Urinary bladder (tissue), 4 donors: ENCODE data around the gene PCSK6. TPM values are rescaled to one million over a fixed set of nuclear protein-coding genes. Genes with fewer than 3 reads are reported as not detected.

Source experiments
- DNase-seq: peaks from one replicate; pipeline ENCODE4 v3.0.0-alpha.2; 2015; ENCODE audit errors: extremely low spot score
- H3K27ac ChIP-seq: one replicate; pipeline ENCODE4 v1.5.1; 2013; ENCODE audit warnings: low read depth, mild to moderate bottlenecking, moderate library complexity
- H3K36me3 ChIP-seq: one replicate; pipeline ENCODE4 v1.6.1; 2013; ENCODE audit warnings: mild to moderate bottlenecking, moderate library complexity; ENCODE audit not compliant: insufficient read depth
- H3K4me1 ChIP-seq: one replicate; pipeline ENCODE4 v1.6.1; 2013; ENCODE audit warnings: mild to moderate bottlenecking, moderate library complexity; ENCODE audit not compliant: insufficient read depth
- H3K4me3 ChIP-seq: one replicate; pipeline ENCODE4 v1.5.1; 2013; ENCODE audit warnings: low read depth, low read length
- WGBS: extraction: QIAGEN DNeasy Blood & Tissue Kit; methylation state at CpG from one replicate; pipeline ENCODE4 v1.1.7; 2013; 5-methylcytosine and 5-hydroxymethylcytosine counted together
- polyA plus RNA-seq: library from polyadenylated mRNA; stranded (reverse); fragments of 200-250 nt; gene quantifications from one replicate; pipeline ENCODE4 v1.2.3, GENCODE V29; 2013
- total RNA-seq: library from RNA; depleted of rRNA; stranded (reverse); fragments of >200 nt; gene quantifications from one replicate; pipeline ENCODE4 v1.2.3, GENCODE V29; 2014
- donor health status: healthy with polysubstance abuse.
- donor health status: healthy.

Gene PCSK6
- 14.1 TPM for total RNA-seq
- 2.5 TPM for polyA plus RNA-seq

- peak within 1 kb of the TSS; percentile 50 for H3K4me3 ChIP-seq
- no peaks in the 10 kb centered on the region for H3K36me3 ChIP-seq
- no peak within 1 kb of the TSS for H3K27ac ChIP-seq
- WGBS, result 22% methylated on average over 109 of the region's 111 CpGs
- DNase-seq, result no peak
- peaks cover 1% of the 10 kb centered on the region for H3K4me1 ChIP-seq
Measured at GRCh38 chr15:101489599-101490407, at the start of gene PCSK6. PCSK6 (minus strand) TSS chr15:101489707; CDS start chr15:101489670, 37 bp downstream.

GRCh38 chr15:101538996-101539395 is 49.5 kb upstream of the PCSK6 start:
- H3K36me3 ChIP-seq, result no peaks in the 10 kb centered on the region
- no peak for DNase-seq
- no peak overlapping the region for H3K27ac ChIP-seq
- 87% methylated on average over 5 of the region's 5 CpGs for WGBS
- H3K4me1 ChIP-seq, result no peaks in the 10 kb centered on the region
- no peak overlapping the region for H3K4me3 ChIP-seq

- WGBS, result 87% methylated on average over 3 of the region's 3 CpGs
- Histone ChIP-seq H3K27ac (no peak overlapping the region), H3K4me1 (no peaks in the 10 kb centered on the region), H3K4me3 (no peak overlapping the region), H3K36me3 (no peaks in the 10 kb centered on the region)
- DNase-seq, result no peak
Measured at GRCh38 chr15:101538177-101538576, 48.7 kb upstream of the PCSK6 start.

GRCh38 chr15:101537483-101538080 is 48.1 kb upstream of the PCSK6 start:
- no peaks in the 10 kb centered on the region for H3K36me3 ChIP-seq
- no peak overlapping the region for H3K27ac ChIP-seq
- no peaks in the 10 kb centered on the region for H3K4me1 ChIP-seq
- H3K4me3 ChIP-seq, result no peak overlapping the region
- WGBS, result 6% methylated on average over 2 of the region's 2 CpGs
- no peak for DNase-seq

- no peak for DNase-seq
- no peak overlapping the region for H3K4me3 ChIP-seq
- 86% methylated on average over 20 of the region's 20 CpGs for WGBS
- no peaks in the 10 kb centered on the region for H3K4me1 ChIP-seq
- H3K27ac ChIP-seq, result no peak overlapping the region
- H3K36me3 ChIP-seq, result no peaks in the 10 kb centered on the region
Measured at GRCh38 chr15:101536875-101537405, 47.4 kb upstream of the PCSK6 start.

- Histone ChIP-seq H3K4me3 (no peak overlapping the region), H3K27ac (no peak overlapping the region), H3K4me1 (no peaks in the 10 kb centered on the region), H3K36me3 (no peaks in the 10 kb centered on the region)
- 90% methylated on average over 24 of the region's 24 CpGs for WGBS
- DNase-seq, result no peak
Measured at GRCh38 chr15:101536166-101536874, 46.8 kb upstream of the PCSK6 start.

GRCh38 chr15:101535170-101535902 is 45.8 kb upstream of the PCSK6 start:
- Histone ChIP-seq H3K4me1 (no peaks in the 10 kb centered on the region), H3K4me3 (no peak overlapping the region), H3K27ac (no peak overlapping the region), H3K36me3 (no peaks in the 10 kb centered on the region)
- WGBS, result 92% methylated on average over 29 of the region's 29 CpGs
- no peak for DNase-seq

GRCh38 chr15:101534376-101534970 is 45.0 kb upstream of the PCSK6 start:
- Histone ChIP-seq H3K4me1 (no peaks in the 10 kb centered on the region), H3K27ac (no peak overlapping the region), H3K36me3 (no peaks in the 10 kb centered on the region), H3K4me3 (no peak overlapping the region)
- 78% methylated on average over 21 of the region's 21 CpGs for WGBS
- no peak for DNase-seq

- no peak for DNase-seq
Measured at GRCh38 chr15:101533371-101534140, 44.0 kb upstream of the PCSK6 start.

GRCh38 chr15:101532865-101533264 is 43.4 kb upstream of the PCSK6 start:
- no peak for DNase-seq
- no peaks in the 10 kb centered on the region for H3K4me1 ChIP-seq
- no peaks in the 10 kb centered on the region for H3K36me3 ChIP-seq
- no peak overlapping the region for H3K4me3 ChIP-seq
- 91% methylated on average over 6 of the region's 6 CpGs for WGBS
- no peak overlapping the region for H3K27ac ChIP-seq

More at GRCh38 chr15:101533371-101534140, 44.0 kb upstream of the PCSK6 start:
- no peaks in the 10 kb centered on the region for H3K36me3 ChIP-seq
- WGBS, result 86% methylated on average over 13 of the region's 13 CpGs
- H3K27ac ChIP-seq, result no peak overlapping the region
- no peak overlapping the region for H3K4me3 ChIP-seq
- H3K4me1 ChIP-seq, result no peaks in the 10 kb centered on the region

GRCh38 chr15:101531170-101531569 is 41.7 kb upstream of the PCSK6 start:
- Histone ChIP-seq H3K4me3 (no peak overlapping the region), H3K27ac (no peak overlapping the region), H3K36me3 (no peaks in the 10 kb centered on the region), H3K4me1 (no peaks in the 10 kb centered on the region)
- no peak for DNase-seq
- WGBS, result 74% methylated on average over 13 of the region's 13 CpGs

- H3K27ac ChIP-seq, result no peak overlapping the region
- no peaks in the 10 kb centered on the region for H3K4me1 ChIP-seq
- WGBS, result 92% methylated on average over 17 of the region's 17 CpGs
- no peak for DNase-seq
- H3K36me3 ChIP-seq, result no peaks in the 10 kb centered on the region
- H3K4me3 ChIP-seq, result no peak overlapping the region
Measured at GRCh38 chr15:101530224-101530958, 40.9 kb upstream of the PCSK6 start.
